Trophoblast cell (in vitro differentiated cells and primary cell): Measurements from ENCODE around the gene UACA.

Source experiments
- DNase-seq, 2 donors: peaks; one replicate each; pipeline ENCODE4 v3.0.0-alpha.2; 2016
- H2AFZ ChIP-seq: 2 replicates; pipeline ENCODE4 v1.6.1; 2013; ENCODE audit warnings: low read length, moderate library complexity, mild to moderate bottlenecking; ENCODE audit not compliant: insufficient read depth, poor library complexity
- H2AK5ac ChIP-seq: 2 replicates; pipeline ENCODE4 v1.6.1; 2013; ENCODE audit warnings: mild to moderate bottlenecking, low read length
- H2BK120ac ChIP-seq: 2 replicates; pipeline ENCODE4 v1.6.1; 2013; ENCODE audit warnings: low read length, mild to moderate bottlenecking, moderate library complexity; ENCODE audit not compliant: insufficient read depth, poor library complexity
- H2BK12ac ChIP-seq: 2 replicates; pipeline ENCODE4 v1.6.1; 2013; ENCODE audit warnings: mild to moderate bottlenecking, low read length, moderate library complexity
- H2BK5ac ChIP-seq: 2 replicates; pipeline ENCODE4 v1.6.1; 2013; ENCODE audit warnings: low read length, low read depth, moderate library complexity, mild to moderate bottlenecking; ENCODE audit not compliant: poor library complexity
- H3K14ac ChIP-seq: 2 replicates; pipeline ENCODE4 v1.6.1; 2013; ENCODE audit warnings: mild to moderate bottlenecking, low read length
- H3K18ac ChIP-seq: 2 replicates; pipeline ENCODE4 v1.6.1; 2013; ENCODE audit warnings: mild to moderate bottlenecking, low read length
- H3K23ac ChIP-seq: 2 replicates; pipeline ENCODE4 v1.6.1; 2013; ENCODE audit warnings: low read length
- H3K27ac ChIP-seq: 2 replicates; pipeline ENCODE4 v1.5.1; 2013; ENCODE audit warnings: low read depth, mild to moderate bottlenecking, inconsistent platforms, low read length, moderate library complexity
- H3K27me3 ChIP-seq: 2 replicates; pipeline ENCODE4 v1.6.1; 2013; ENCODE audit warnings: inconsistent platforms, mild to moderate bottlenecking, low read length, moderate library complexity; ENCODE audit not compliant: insufficient read depth
- H3K36me3 ChIP-seq, 2 experiments: 1 replicate in 1 of 2; 2 replicates in 1 of 2; pipeline ENCODE4 v1.6.1; 2013; ENCODE audit warnings: low read length in 2 of 2, mild to moderate bottlenecking in 2 of 2, moderate library complexity in 1 of 2; ENCODE audit not compliant: insufficient read depth in 2 of 2, control insufficient read depth in 1 of 2
- H3K4ac ChIP-seq: 2 replicates; pipeline ENCODE4 v1.6.1; 2013; ENCODE audit warnings: low read depth, mild to moderate bottlenecking, low read length, moderate library complexity
- H3K4me1 ChIP-seq, 2 experiments: 1 replicate in 1 of 2; 2 replicates in 1 of 2; pipeline ENCODE4 v1.6.1; 2013; ENCODE audit warnings: low read length in 2 of 2, mild to moderate bottlenecking in 2 of 2, moderate library complexity in 1 of 2; ENCODE audit not compliant: insufficient read depth in 2 of 2, control insufficient read depth in 1 of 2
- H3K4me2 ChIP-seq: 2 replicates; pipeline ENCODE4 v1.6.1; 2013; ENCODE audit warnings: inconsistent platforms, mild to moderate bottlenecking, low read length, moderate library complexity
- H3K4me3 ChIP-seq: 2 replicates; pipeline ENCODE4 v1.5.1; 2013; ENCODE audit warnings: mild to moderate bottlenecking, low read depth, low read length, inconsistent platforms
- H3K79me1 ChIP-seq: one replicate; pipeline ENCODE4 v1.6.1; 2013; ENCODE audit warnings: low read length
- H3K79me2 ChIP-seq: 2 replicates; pipeline ENCODE4 v1.6.1; 2013; ENCODE audit warnings: low read length, mild to moderate bottlenecking; ENCODE audit not compliant: control insufficient read depth, insufficient read depth, poor library complexity
- H3K9ac ChIP-seq: 2 replicates; pipeline ENCODE4 v1.6.1; 2013; ENCODE audit warnings: mild to moderate bottlenecking, low read length
- H3K9me3 ChIP-seq: 2 replicates; pipeline ENCODE4 v1.6.1; 2013; ENCODE audit warnings: low read depth, mild to moderate bottlenecking, control low read depth, inconsistent platforms, low read length; ENCODE audit not compliant: insufficient read depth
- H4K12ac ChIP-seq: 2 replicates; pipeline ENCODE4 v1.6.1; 2013; ENCODE audit warnings: low read depth, mild to moderate bottlenecking, low read length, moderate library complexity
- H4K8ac ChIP-seq: 2 replicates; pipeline ENCODE4 v1.6.1; 2013; ENCODE audit warnings: low read depth, mild to moderate bottlenecking, low read length, moderate library complexity
- H4K91ac ChIP-seq: one replicate; pipeline ENCODE4 v1.6.1; 2013; ENCODE audit warnings: low read depth, mild to moderate bottlenecking, low read length, moderate library complexity
- WGBS: extraction: QIAGEN DNeasy Blood & Tissue Kit; methylation state at CpG from one replicate; pipeline ENCODE4 v1.1.7; 2013; ENCODE audit warnings: missing lambda C conversion rate; ENCODE audit not compliant: insufficient read length, insufficient coverage; ENCODE audit errors: extremely low coverage; 5-methylcytosine and 5-hydroxymethylcytosine counted together

Gene UACA

GRCh38 chr15:70793694-70794093 is 30.3 kb upstream of the UACA start:
- no peaks in the 10 kb centered on the region for H3K27me3 ChIP-seq
- H3K79me1 ChIP-seq, result no peaks in the 10 kb centered on the region
- H3K4me1 ChIP-seq, result peaks cover 0 to under 1% of the 10 kb centered on the region in 2 experiments
- H2BK5ac ChIP-seq, result no peak overlapping the region
- H3K79me2 ChIP-seq, result no peaks in the 10 kb centered on the region
- H3K4me2 ChIP-seq, result no peak overlapping the region
- H3K36me3 ChIP-seq, result no peaks in the 10 kb centered on the region
- H3K4ac ChIP-seq, result no peak overlapping the region
- H3K9ac ChIP-seq, result no peak overlapping the region
- H4K8ac ChIP-seq, result no peak overlapping the region
- H2AK5ac ChIP-seq, result no peak overlapping the region
- H3K23ac ChIP-seq, result no peak overlapping the region
- no peak overlapping the region for H4K91ac ChIP-seq
- peaks cover 2% of the 10 kb centered on the region for H3K9me3 ChIP-seq
- no peak overlapping the region for H2BK120ac ChIP-seq
- DNase-seq, result no peak
- H3K4me3 ChIP-seq, result no peak overlapping the region
- WGBS, result no CpG with 5 or more reads among the region's 6 CpGs
- H3K18ac ChIP-seq, result no peak overlapping the region
- no peak overlapping the region for H2AFZ ChIP-seq
- H3K14ac ChIP-seq, result no peak overlapping the region
- H4K12ac ChIP-seq, result no peak overlapping the region
- H3K27ac ChIP-seq, result no peak overlapping the region
- H2BK12ac ChIP-seq, result no peak overlapping the region

- Histone ChIP-seq H3K23ac (no peak overlapping the region), H2BK120ac (no peak overlapping the region), H3K79me2 (no peaks in the 10 kb centered on the region), H3K14ac (no peak overlapping the region), H3K27ac (no peak overlapping the region), H3K36me3 (no peaks in the 10 kb centered on the region), H3K4me2 (no peak overlapping the region), H2BK5ac (no peak overlapping the region), H2AK5ac (no peak overlapping the region), H3K4ac (no peak overlapping the region), H3K18ac (no peak overlapping the region), H2BK12ac (no peak overlapping the region), H3K79me1 (no peaks in the 10 kb centered on the region), H3K9me3 (peaks cover 2% of the 10 kb centered on the region), H3K4me3 (no peak overlapping the region), H3K27me3 (no peaks in the 10 kb centered on the region), H3K9ac (no peak overlapping the region), H4K8ac (no peak overlapping the region), H4K91ac (no peak overlapping the region), H3K4me1 (peaks cover 0 to 2% of the 10 kb centered on the region in 2 experiments), H4K12ac (no peak overlapping the region), H2AFZ (no peak overlapping the region)
- no CpG with 5 or more reads among the region's 2 CpGs for WGBS
- DNase-seq, result peak in 1 of 2 donors; percentile 66
Measured at GRCh38 chr15:70792171-70792573, 28.8 kb upstream of the UACA start.

- H3K27me3 ChIP-seq, result no peaks in the 10 kb centered on the region
- no peak overlapping the region for H2AK5ac ChIP-seq
- H4K8ac ChIP-seq, result no peak overlapping the region
- no peak overlapping the region for H3K4me2 ChIP-seq
- H2BK5ac ChIP-seq, result no peak overlapping the region
- H3K79me1 ChIP-seq, result no peaks in the 10 kb centered on the region
- H3K4me1 ChIP-seq, result peaks cover 0 to 2% of the 10 kb centered on the region in 2 experiments
- H3K18ac ChIP-seq, result no peak overlapping the region
- no peak overlapping the region for H3K4me3 ChIP-seq
- no peak overlapping the region for H3K9ac ChIP-seq
- no peaks in the 10 kb centered on the region for H3K79me2 ChIP-seq
- H3K4ac ChIP-seq, result no peak overlapping the region
- H3K27ac ChIP-seq, result no peak overlapping the region
- H4K12ac ChIP-seq, result no peak overlapping the region
- no CpG with 5 or more reads among the region's 5 CpGs for WGBS
- no peak overlapping the region for H2AFZ ChIP-seq
- H3K23ac ChIP-seq, result no peak overlapping the region
- no peak for DNase-seq
- no peaks in the 10 kb centered on the region for H3K36me3 ChIP-seq
- no peak overlapping the region for H2BK12ac ChIP-seq
- no peak overlapping the region for H3K14ac ChIP-seq
- H3K9me3 ChIP-seq, result peaks cover 2% of the 10 kb centered on the region
- no peak overlapping the region for H2BK120ac ChIP-seq
- H4K91ac ChIP-seq, result no peak overlapping the region
Measured at GRCh38 chr15:70791259-70791658, 27.9 kb upstream of the UACA start.

GRCh38 chr15:70789213-70789612 is 25.9 kb upstream of the UACA start:
- H3K79me2 ChIP-seq, result no peaks in the 10 kb centered on the region
- no peak overlapping the region for H3K23ac ChIP-seq
- DNase-seq, result peak; percentile 42 to 55

More at GRCh38 chr15:70789213-70789612, 25.9 kb upstream of the UACA start:
- Histone ChIP-seq H2AFZ (no peak overlapping the region), H3K14ac (no peak overlapping the region), H3K4ac (no peak overlapping the region), H3K18ac (no peak overlapping the region), H3K4me1 (peaks cover 0 to 2% of the 10 kb centered on the region in 2 experiments), H3K9ac (no peak overlapping the region), H3K36me3 (no peaks in the 10 kb centered on the region), H4K91ac (no peak overlapping the region), H3K4me2 (no peak overlapping the region), H3K27me3 (no peaks in the 10 kb centered on the region), H4K8ac (no peak overlapping the region), H3K79me1 (no peaks in the 10 kb centered on the region), H3K9me3 (peaks cover 2% of the 10 kb centered on the region), H2AK5ac (no peak overlapping the region), H2BK5ac (no peak overlapping the region), H2BK120ac (no peak overlapping the region), H2BK12ac (no peak overlapping the region), H3K27ac (no peak overlapping the region), H4K12ac (no peak overlapping the region), H3K4me3 (no peak overlapping the region)
- no CpG with 5 or more reads among the region's 4 CpGs for WGBS
